HEK293T (cell line): ENCODE measurements around the gene UNC5CL.

Experiments
- ARNT ChIP-seq: fragments of 450-650 bp; IDR thresholded peaks from 2 replicates; pipeline ENCODE4 v1.6.1; 2017; ENCODE audit warnings: mild to moderate bottlenecking
- ELF4 ChIP-seq: fragments of 450-650 bp; IDR thresholded peaks from 2 replicates; pipeline ENCODE4 v1.6.1; 2017; ENCODE audit warnings: antibody characterized with exemption
- ZNF384 ChIP-seq: fragments of 450-650 bp; IDR thresholded peaks from 2 replicates; pipeline ENCODE4 v1.6.1; 2016

GRCh38 chr6:41064841-41065240 lies 25.8 kb upstream of the UNC5CL start:
- TF ChIP-seq ELF4 (no peak), ZNF384 (no peak), ARNT (no peak)
